ENCODE measurements around the gene OR11A1.

GRCh38 chr6:29490055-29490454 is 33.2 kb upstream of the OR11A1 start:
- TF ChIP-seq EZH2 (optimal IDR thresholded peaks at IDR 0.05; ENCODE audit: low read depth, low read length), result no peak
- no peak for TF ChIP-seq CTCF (IDR thresholded peaks at IDR 0.05; ENCODE audit: low read length)
